ENCODE measurements around the gene CLDN8.

GRCh38 chr21:30193201-30193600 lies 22.7 kb downstream of the CLDN8 start:
- TF ChIP-seq CTCF (IDR thresholded peaks at IDR 0.05) (no peak), POLR2A (IDR thresholded peaks at IDR 0.05) (no peak)
